ENCODE results near the gene PGAM5. TPM values are rescaled to one million over a fixed set of nuclear protein-coding genes. Genes with fewer than 3 reads are reported as not detected.

Gene PGAM5
- total and polyA plus RNA-seq, 8 donors = 9.0 to 27.3 (median 16.3) TPM

DNA sequence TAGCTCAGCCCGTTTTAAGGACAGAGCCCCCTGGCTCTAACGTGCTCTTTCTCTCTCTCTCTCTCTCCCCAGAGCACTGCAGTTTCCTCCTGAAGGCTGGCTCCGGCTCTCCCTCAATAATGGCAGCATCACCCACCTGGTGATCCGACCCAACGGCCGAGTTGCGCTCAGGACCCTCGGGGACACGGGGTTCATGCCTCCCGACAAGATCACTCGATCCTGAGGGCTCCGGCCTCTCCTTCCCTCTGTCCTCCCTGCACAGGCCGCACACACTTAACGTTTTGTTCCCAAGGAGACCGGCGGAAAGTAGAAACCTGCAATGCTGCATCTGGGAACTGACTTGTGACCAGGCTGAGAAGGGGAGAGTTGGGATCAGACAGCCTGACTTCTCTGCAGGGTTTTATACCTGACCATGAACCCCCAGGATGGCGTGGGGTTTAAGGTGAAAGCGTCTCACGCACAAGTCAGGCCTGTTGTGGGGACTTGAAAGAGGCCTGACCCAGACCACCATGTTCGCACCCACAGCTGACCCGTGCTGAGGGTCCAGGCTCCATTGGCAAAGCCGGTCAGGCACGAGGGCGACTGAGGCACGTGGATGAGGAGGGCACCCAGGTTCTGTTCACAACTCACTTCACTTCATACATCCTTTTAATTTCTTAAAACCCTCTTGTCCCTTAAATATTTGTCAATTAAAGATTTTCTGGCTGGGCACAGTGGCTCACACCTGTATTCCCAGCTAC, 10.1 kb downstream of the PGAM5 start:
- no peak for FAIRE-seq
- Histone ChIP-seq H3K27ac (no peak overlapping the region), H3K27me3 (no peaks in the 10 kb centered on the region), H3K36me3 (peaks cover 9 to 44% (median 10%) of the 10 kb centered on the region in 3 donors), H3K4me3 (no peak overlapping the region), H3K9me3 (no peaks in the 10 kb centered on the region), H3K4me1 (no peaks in the 10 kb centered on the region)
- ATAC-seq = no peak
- intact Hi-C loops (cut with DNase I) = no loop called here
- no peak for TF ChIP-seq CTCF (IDR thresholded peaks at IDR 0.05)
- 92 to 94% methylated on average over 25 of the region's 25 CpGs for WGBS, 2 donors
- no peak for DNase-seq

GRCh38 chr12:132723015-132723763, 12.5 kb downstream of the PGAM5 start:
- 92 to 93% methylated on average over 28 to 30 of the region's 30 CpGs for WGBS, 2 donors
- TF ChIP-seq CTCF (IDR thresholded peaks at IDR 0.05) = no peak
- intact Hi-C loops (cut with DNase I) = no loop called here
- H3K36me3 ChIP-seq = peaks cover 9 to 55% (median 17%) of the 10 kb centered on the region in 3 donors
- DNase-seq = peak in 1 of 6 donors; percentile 50
- H3K9me3 ChIP-seq = no peaks in the 10 kb centered on the region
- H3K27ac ChIP-seq = no peak overlapping the region
- ATAC-seq = no peak
- H3K4me3 ChIP-seq = no peak overlapping the region
- H3K27me3 ChIP-seq = no peaks in the 10 kb centered on the region
- no peak for FAIRE-seq
- H3K4me1 ChIP-seq = no peaks in the 10 kb centered on the region

DNA sequence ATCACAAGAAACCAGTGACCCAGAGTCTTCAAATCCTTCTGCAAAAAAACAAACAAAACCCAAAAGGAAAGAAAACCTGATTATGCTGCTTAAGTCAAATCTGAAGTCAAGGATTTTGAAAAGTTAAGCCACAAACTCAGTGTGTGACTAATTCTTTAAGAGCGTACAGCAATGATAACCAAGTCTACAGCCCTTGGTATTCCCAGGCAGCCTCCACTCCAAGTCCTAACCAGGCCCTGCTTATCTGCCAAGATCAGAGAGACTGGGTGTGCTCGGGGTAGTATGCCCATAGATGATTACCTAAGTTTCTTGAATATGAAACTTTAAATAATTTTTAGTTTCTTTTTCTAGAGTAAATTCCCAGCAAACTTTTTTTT, 13.1 kb downstream of the PGAM5 start:
- 89 to 91% methylated on average over 2 of the region's 2 CpGs for WGBS, 2 donors
- FAIRE-seq (no peak), DNase-seq (no peak), ATAC-seq (no peak)
- no peak overlapping the region for H3K27ac ChIP-seq
- H3K36me3 ChIP-seq = peaks cover 9 to 57% (median 15%) of the 10 kb centered on the region in 3 donors
- TF ChIP-seq CTCF (IDR thresholded peaks at IDR 0.05) = no peak
- H3K4me3 ChIP-seq = no peak overlapping the region
- no peaks in the 10 kb centered on the region for H3K27me3 ChIP-seq
- intact Hi-C loops (cut with DNase I) = no loop called here
- no peaks in the 10 kb centered on the region for H3K9me3 ChIP-seq
- no peaks in the 10 kb centered on the region for H3K4me1 ChIP-seq

- WGBS, 2 donors = 86 to 89% methylated on average over 30 of the region's 30 CpGs
- Histone ChIP-seq H3K4me1 (no peaks in the 10 kb centered on the region), H3K27me3 (no peaks in the 10 kb centered on the region), H3K4me3 (no peak overlapping the region), H3K36me3 (peaks cover 6 to 51% (median 7%) of the 10 kb centered on the region in 3 donors), H3K27ac (no peak overlapping the region), H3K9me3 (no peaks in the 10 kb centered on the region)
- intact Hi-C loops (cut with DNase I) = no loop called here
- FAIRE-seq = no peak
- DNase-seq = no peak
- TF ChIP-seq CTCF (IDR thresholded peaks at IDR 0.05) = no peak
- ATAC-seq = no peak
Measured at GRCh38 chr12:132724506-132725241, 14.0 kb downstream of the PGAM5 start.
